ENCODE results near the gene RAD51B. TPM values are rescaled to one million over a fixed set of nuclear protein-coding genes. Genes with fewer than 3 reads are reported as not detected.

The RAD51B gene
- total RNA-seq, 4 donors from 2014 or later = 14.0 to 16.4 (median 14.8) TPM

DNA sequence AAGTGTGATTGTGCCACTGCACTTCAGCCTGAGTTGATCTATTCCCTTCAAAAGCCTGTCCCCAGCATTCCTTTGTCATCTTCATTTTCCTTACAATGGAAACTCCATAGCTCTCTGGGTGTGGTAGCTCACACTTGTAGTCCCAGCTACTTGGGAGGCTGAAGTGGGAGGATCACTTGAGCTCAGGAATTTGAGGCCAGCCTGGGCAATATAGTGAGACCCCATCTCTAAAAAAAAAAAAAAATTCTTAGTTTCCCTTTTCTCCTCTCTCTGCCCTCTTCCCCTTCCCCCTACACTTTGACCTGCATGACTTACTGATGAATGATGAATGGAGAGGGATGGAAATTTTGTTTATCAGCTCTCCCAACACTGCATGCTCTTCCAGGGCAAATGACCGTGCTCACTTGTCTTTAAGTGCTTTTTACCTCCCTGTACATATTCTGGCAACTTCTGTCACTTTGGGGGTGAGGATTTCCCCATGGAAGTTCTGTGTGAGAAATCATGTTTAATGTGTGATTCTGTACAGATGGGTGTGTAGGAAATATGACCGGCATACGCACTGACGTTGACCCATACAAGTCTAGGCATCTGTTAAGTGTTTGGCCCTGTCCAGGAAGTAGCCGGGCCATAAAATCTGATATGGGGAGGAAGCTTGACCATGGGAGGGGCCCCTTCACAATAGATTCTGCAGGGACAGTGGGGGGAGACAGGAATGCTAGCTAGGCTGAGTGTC is 907.9 kb downstream of the RAD51B start:
- H3K4me1 ChIP-seq = peaks cover 0 to 6% of the 10 kb centered on the region in 2 donors
- no peaks in the 10 kb centered on the region for H3K27me3 ChIP-seq
- H3K4me3 ChIP-seq (replicated peaks in 1 of 3) = no peak overlapping the region
- 65 to 79% methylated on average over 5 of the region's 5 CpGs for WGBS, 2 donors
- no peak overlapping the region for H3K27ac ChIP-seq
- H3K36me3 ChIP-seq = no peaks in the 10 kb centered on the region
- H3K9me3 ChIP-seq = no peaks in the 10 kb centered on the region
- intact Hi-C loops (cut with DNase I) = no loop called here
- no peak for DNase-seq
- TF ChIP-seq POLR2A (IDR thresholded peaks at IDR 0.05) (no peak), CTCF (IDR thresholded peaks at IDR 0.05) (no peak)

- DNase-seq = no peak
- 87 to 91% methylated on average over 10 of the region's 10 CpGs for WGBS, 2 donors
- intact Hi-C loops (cut with DNase I) = no loop called here
- no peak overlapping the region for H3K27ac ChIP-seq
- no peaks in the 10 kb centered on the region for H3K27me3 ChIP-seq
- H3K4me3 ChIP-seq (replicated peaks in 1 of 3) = no peak overlapping the region
- no peaks in the 10 kb centered on the region for H3K9me3 ChIP-seq
- H3K4me1 ChIP-seq = peaks cover 0 to 6% of the 10 kb centered on the region in 2 donors
- TF ChIP-seq CTCF (IDR thresholded peaks at IDR 0.05) = no peak
- no peak for TF ChIP-seq POLR2A (IDR thresholded peaks at IDR 0.05)
- H3K36me3 ChIP-seq = no peaks in the 10 kb centered on the region
Observed at GRCh38 chr14:68728342-68729106, 908.9 kb downstream of the RAD51B start.

DNA sequence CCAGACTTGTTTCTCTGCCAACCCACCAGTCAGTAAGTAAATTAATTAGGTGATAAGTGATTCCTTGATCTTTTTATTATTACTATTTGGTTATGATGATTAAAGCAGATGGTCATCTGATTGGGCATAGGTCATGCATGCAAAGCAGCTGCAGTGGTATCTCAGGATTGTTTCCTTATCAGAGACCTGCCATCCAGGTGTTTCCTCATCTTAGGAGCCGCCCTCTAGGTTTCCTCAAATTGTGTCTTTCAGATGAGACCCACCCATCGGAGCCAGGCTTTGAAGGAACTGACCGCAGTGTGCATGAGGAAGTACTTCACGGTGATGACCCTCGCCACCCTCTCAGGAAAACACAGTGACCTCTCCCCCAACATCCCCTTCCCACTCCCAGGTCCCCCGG is 910.0 kb downstream of the RAD51B start:
- Histone ChIP-seq H3K9me3 (no peaks in the 10 kb centered on the region), H3K4me1 (peaks cover 0 to 6% of the 10 kb centered on the region in 2 donors), H3K36me3 (no peaks in the 10 kb centered on the region), H3K4me3 (replicated peaks in 1 of 3) (no peak overlapping the region), H3K27ac (no peak overlapping the region), H3K27me3 (no peaks in the 10 kb centered on the region)
- intact Hi-C loops (cut with DNase I) = no loop called here
- 81 to 90% methylated on average over 6 of the region's 6 CpGs for WGBS, 2 donors
- DNase-seq = no peak
- TF ChIP-seq CTCF (IDR thresholded peaks at IDR 0.05) (no peak), POLR2A (IDR thresholded peaks at IDR 0.05) (no peak)

- H3K4me1 ChIP-seq = peaks cover 0 to 6% of the 10 kb centered on the region in 2 donors
- no peak overlapping the region for H3K27ac ChIP-seq
- no peaks in the 10 kb centered on the region for H3K27me3 ChIP-seq
- H3K4me3 ChIP-seq (replicated peaks in 1 of 3) = no peak overlapping the region
- no peak for DNase-seq
- intact Hi-C loops (cut with DNase I) = no loop called here
- TF ChIP-seq POLR2A (IDR thresholded peaks at IDR 0.05) (no peak), CTCF (IDR thresholded peaks at IDR 0.05) (no peak)
- H3K9me3 ChIP-seq = no peaks in the 10 kb centered on the region
- H3K36me3 ChIP-seq = no peaks in the 10 kb centered on the region
- 87 to 91% methylated on average over 3 of the region's 3 CpGs for WGBS, 2 donors
Observed at GRCh38 chr14:68730348-68730747, 910.8 kb downstream of the RAD51B start.

All from thyroid gland (tissue), 4 donors.